ENCODE data around the gene HPCAL4.

GRCh38 chr1:39722495-39722894, 31.3 kb upstream of the HPCAL4 start:
- TF ChIP-seq NR2C2 (CRISPR knock-in tag; IDR thresholded peaks at IDR 0.05) (no peak), NR2C2 (tag; IDR thresholded peaks at IDR 0.05) (no peak), CTCF (IDR thresholded peaks at IDR 0.05 in 2 of 3, conservative IDR thresholded peaks at IDR 0.05 in 1 of 3; ENCODE audit: insufficient read depth in 2 of 3, low read depth in 1 of 3, low read length in 3 of 3) (no peak)
